Dedifferentiated amniotic fluid mesenchymal stem cell (primary cell): Measurements from ENCODE around the gene BAG5.
"Not testable (repeated sequence)": the region's sequence is repeated elsewhere in the genome, so short reads cannot be mapped to it uniquely, and the experiment has no call there.

Experiments
- DNase-seq: peaks from one replicate; pipeline ENCODE4 v3.0.0-alpha.2; 2016; ENCODE audit errors: extremely low spot score

Gene BAG5

GRCh38 chr14:103534576-103535061 lies 27.8 kb downstream of the BAG5 start:
- no peak for DNase-seq

- no peak for DNase-seq
Measured at GRCh38 chr14:103533999-103534575, 28.4 kb downstream of the BAG5 start.

GRCh38 chr14:103533137-103533998 lies 29.1 kb downstream of the BAG5 start:
- DNase-seq: no peak

- DNase-seq: no peak
Measured at GRCh38 chr14:103532216-103533136, 30.0 kb downstream of the BAG5 start.

- DNase-seq: no peak
Measured at GRCh38 chr14:103531421-103532215, 30.8 kb downstream of the BAG5 start.

DNA sequence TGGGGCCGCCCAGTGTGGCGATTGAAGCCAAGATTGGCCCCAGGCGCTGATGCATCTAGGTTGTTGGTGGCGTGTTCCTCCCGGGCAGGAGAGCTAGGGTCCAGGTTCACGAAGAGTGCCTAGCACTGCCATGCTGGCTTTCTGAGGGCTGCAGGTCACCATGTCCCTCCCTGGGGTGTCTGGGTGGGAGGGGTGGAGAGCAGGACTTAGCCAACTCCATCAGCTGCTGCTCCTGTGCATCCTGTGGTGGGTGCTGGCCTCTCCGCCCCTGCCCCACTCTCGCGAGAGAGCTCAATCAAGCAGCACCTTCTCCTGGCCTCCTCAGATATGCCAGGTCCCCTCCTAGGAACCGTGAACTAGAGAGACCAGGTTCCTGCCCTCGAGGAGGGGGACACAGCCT lies 31.6 kb downstream of the BAG5 start:
- DNase-seq: no peak

GRCh38 chr14:103530390-103530789 lies 32.1 kb downstream of the BAG5 start:
- no peak for DNase-seq

GRCh38 chr14:103529383-103530365 lies 32.8 kb downstream of the BAG5 start:
- DNase-seq: no peak

GRCh38 chr14:103528587-103529382 lies 33.7 kb downstream of the BAG5 start, which contains the start of gene TRMT61A:
Gene TRMT61A (plus strand): TSS chr14:103529196. CDS start chr14:103529979, 783 bp downstream.
- peak; percentile 86 for DNase-seq

GRCh38 chr14:103528146-103528586 lies 34.3 kb downstream of the BAG5 start:
- no peak for DNase-seq

- DNase-seq: no peak
Measured at GRCh38 chr14:103527408-103528145, 34.9 kb downstream of the BAG5 start.

DNA sequence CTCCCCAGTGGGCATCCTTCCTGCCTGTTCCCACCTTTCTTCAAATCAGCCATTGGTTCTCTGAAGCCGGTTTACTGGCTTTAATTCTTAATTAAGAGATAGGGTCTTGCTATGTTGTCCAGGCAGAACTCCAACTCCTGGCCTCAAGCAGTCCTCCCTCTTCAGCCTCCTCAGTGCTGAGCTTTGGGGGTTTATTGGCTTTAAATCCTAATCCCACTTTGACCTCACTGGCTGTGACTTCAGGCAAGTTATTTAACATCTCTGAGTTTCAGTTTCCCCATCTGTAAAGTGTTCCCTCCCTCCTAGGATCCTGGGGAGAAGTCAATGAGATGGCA lies 35.6 kb downstream of the BAG5 start:
- DNase-seq: no peak

DNA sequence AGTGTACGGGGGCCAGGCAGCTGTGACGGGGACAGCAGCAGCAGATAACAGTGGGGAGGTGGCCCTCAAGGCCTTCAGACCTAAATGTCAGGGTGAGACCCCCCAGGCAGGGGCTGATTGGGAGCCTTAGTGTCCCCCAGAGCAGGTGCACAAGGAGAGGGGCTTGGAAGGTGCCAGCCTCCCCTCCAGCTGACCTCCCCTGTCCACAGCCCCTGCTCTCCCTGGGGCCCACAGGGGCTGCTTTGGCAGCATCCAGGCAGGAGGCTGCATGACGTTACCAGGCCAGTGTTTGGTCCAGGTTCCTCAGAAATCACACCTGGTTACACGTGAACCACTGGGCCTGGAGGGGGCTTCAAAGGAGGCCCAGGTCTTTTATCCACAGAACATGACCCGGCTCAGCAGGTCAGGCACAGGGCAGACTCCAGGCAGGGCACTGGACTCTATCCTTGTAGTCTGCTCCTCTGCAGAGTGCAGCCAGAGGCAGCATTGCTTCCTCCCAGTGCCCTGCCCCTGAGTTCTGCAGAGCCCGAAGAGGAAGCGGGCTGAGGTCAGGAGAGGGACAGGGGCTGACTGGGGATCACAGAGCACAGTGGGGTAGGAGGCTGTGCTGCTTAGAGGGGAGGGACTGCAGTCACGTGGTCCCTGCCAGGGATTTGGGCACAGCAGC lies 36.1 kb downstream of the BAG5 start:
- DNase-seq: no peak

DNA sequence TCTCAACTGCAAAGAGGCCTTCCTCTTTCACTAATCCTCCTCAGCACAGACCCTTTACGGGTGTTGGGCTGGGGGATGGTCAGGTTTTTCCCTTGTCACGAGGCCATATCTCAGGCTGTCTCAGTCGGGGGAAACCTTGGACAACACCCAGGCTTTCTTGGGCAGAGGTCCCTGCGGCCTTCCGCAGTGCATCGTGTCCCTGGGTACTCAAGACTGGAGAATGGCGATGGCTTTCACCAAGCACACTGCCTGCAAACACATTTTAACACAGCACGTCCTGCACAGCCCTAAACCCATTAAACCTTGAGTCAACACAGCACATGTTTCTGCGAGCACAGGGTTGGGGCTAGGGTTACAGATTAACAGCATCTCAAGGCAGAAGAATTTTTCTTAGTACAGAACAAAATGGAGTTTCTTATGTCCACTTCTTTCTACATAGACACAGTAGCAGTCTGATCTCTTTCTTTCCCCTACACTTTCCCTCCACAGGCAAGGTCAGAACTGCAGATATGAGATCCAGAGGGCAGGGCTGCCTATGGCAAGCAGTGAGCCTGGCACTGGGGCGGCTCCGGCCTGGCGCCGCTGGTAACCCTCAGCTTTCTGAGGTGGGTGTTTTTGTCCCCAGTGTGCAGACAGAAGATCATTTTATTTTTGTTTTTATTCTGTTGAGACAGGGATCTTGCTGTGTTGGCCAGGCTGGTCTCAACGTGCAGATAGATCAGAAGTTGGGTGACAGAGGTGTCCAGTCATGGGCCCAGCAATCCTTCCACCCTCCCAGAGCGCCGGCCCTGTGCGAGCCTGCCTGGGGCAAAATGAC lies 36.8 kb downstream of the BAG5 start:
- not testable (repeated sequence) for DNase-seq

DNA sequence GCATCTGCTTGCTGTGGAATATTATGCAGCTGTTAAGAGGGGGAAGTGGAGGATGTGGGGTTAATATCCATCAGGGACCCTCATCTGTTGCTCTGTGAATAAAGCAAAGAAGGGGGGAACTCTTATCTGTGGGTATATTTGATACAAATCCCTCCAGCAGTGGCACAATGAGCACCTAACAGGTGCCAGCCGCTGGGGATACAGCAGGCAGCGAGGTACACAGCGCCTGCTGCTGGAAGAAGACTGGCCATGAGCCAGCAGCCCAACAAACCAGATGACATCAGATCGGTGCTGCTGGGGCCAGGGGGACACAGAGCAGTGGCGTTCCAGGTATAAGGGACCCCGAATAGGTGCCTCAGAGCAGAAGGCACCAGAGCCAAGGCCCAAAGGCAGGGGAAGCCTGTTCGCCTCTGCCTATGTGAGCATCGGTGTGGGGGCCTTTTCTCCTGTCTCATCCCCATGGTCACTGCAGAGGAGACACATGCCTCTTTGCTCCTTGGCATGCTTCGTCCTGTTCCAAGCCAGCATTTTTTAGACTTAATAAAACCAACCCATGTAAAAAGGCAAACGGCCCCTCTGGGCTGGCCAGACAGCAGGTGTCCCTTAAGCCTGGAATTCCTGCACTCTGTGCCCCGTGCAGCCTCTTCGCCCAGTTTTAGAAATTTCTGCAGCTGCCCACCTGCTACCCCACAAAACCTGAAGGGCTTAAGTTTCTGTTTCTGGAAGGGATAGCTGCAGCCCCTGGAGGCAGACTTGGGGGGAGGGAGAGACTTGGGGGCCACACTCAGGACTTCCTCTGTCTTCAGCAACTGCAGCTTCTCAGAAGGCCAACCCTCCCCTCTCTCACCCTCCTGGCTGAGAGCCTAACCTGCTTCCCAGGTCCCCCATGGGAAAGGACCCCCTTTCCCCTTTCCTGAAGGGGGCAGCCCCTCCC lies 38.2 kb downstream of the BAG5 start:
- no peak for DNase-seq

DNA sequence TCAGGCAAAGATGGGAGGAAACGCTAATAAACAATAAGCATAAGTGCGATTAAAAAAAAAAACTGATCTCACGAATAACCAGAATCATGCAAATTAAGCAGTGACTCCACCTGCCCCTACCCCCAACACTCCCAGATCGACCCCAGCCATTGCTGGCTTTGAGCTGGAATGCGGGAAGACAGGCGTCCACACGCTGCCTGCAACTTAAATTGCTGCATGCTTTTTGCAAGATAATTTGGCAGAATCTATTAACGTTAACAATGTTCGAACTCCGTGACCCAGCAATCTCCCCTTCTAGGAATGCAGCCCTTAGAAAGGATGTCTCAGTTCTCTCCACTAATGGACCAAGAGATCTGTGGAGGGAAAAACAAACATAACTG lies 38.9 kb downstream of the BAG5 start:
- DNase-seq: no peak
